ENCODE results near the gene GADD45A. TPM values are rescaled to one million over a fixed set of nuclear protein-coding genes. Genes with fewer than 3 reads are reported as not detected.

Gene GADD45A
- total RNA-seq, 1 donor from 2014 or later: 16.4 TPM

DNA sequence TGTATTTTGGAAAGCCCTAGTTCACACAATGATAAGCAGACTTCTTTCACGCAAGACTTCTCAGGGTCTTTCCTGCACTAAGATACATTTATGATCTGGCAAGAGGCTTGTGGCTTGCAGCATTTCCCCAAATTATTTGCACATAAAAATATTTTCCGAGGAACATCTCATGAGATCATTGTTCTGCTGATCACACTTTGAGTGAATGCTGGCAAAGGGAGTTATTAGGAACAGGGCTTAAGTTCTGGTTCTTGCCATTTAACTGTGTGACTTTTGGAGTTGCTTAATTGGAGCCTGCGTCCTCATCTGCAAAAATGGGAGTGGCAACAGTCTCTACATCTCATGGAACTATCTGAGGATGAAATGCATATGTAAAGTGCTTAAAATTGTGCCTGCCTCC lies 50.2 kb downstream of the GADD45A start:
- Histone ChIP-seq H3K4me3 (no peak overlapping the region), H3K4me1 (peaks cover 39% of the 10 kb centered on the region), H3K27me3 (no peaks in the 10 kb centered on the region), H3K36me3 (no peaks in the 10 kb centered on the region), H3K9me3 (no peaks in the 10 kb centered on the region), H3K27ac (peak overlapping the region; percentile 69)
- DNase-seq: no peak
- intact Hi-C loops (cut with DNase I): no loop called here
- ATAC-seq: no peak
- TF ChIP-seq, protein P1, sequence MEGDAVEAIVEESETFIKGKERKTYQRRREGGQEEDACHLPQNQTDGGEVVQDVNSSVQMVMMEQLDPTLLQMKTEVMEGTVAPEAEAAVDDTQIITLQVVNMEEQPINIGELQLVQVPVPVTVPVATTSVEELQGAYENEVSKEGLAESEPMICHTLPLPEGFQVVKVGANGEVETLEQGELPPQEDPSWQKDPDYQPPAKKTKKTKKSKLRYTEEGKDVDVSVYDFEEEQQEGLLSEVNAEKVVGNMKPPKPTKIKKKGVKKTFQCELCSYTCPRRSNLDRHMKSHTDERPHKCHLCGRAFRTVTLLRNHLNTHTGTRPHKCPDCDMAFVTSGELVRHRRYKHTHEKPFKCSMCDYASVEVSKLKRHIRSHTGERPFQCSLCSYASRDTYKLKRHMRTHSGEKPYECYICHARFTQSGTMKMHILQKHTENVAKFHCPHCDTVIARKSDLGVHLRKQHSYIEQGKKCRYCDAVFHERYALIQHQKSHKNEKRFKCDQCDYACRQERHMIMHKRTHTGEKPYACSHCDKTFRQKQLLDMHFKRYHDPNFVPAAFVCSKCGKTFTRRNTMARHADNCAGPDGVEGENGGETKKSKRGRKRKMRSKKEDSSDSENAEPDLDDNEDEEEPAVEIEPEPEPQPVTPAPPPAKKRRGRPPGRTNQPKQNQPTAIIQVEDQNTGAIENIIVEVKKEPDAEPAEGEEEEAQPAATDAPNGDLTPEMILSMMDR (IDR thresholded peaks at IDR 0.05): no peak

DNA sequence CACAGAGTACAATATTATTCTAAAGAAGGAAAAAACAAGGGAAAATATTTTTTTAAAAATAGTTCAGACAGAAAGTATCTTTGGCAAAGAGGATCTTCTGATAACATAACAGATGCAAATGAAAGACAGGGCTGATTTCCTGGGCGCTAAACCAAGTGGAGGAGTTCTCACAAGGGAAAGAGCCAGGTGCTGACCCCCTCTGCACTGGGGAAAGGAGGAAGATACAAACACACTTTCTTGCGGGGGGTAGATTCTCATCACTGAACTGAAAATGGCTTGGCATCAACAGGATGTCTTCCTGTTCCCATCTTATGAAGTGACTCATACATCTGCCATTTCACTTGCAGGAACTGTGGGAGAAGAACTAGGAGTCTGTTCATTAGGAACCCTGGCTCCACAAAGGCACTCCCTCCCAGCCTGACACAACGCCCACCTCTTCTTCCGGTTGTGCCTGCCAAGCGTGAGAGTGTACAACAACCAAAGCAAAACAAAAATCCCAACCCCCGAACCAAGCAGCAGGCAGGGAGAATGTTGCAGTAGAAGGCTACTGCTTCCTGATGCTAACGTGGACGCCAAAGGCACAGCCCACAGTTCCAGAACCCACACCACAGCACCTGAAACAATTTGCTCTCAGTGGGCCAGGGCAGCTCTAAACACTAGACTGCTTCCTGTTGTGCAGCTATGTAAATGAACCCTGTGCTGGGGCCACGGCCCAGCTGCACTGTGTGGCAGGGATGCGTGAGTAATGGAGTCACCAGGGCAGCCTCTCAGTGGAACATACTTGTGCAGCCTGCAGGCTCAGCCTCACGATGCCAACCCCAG lies 51.0 kb downstream of the GADD45A start:
- intact Hi-C loops (cut with DNase I): no loop called here
- ATAC-seq (peak; percentile 75), DNase-seq (peak; percentile 67)
- Histone ChIP-seq H3K36me3 (no peaks in the 10 kb centered on the region), H3K27me3 (no peaks in the 10 kb centered on the region), H3K9me3 (no peaks in the 10 kb centered on the region), H3K4me3 (no peak overlapping the region), H3K4me1 (peaks cover 39% of the 10 kb centered on the region), H3K27ac (peak overlapping the region; percentile 69)
- TF ChIP-seq, protein P1 (IDR thresholded peaks at IDR 0.05): no peak

DNA sequence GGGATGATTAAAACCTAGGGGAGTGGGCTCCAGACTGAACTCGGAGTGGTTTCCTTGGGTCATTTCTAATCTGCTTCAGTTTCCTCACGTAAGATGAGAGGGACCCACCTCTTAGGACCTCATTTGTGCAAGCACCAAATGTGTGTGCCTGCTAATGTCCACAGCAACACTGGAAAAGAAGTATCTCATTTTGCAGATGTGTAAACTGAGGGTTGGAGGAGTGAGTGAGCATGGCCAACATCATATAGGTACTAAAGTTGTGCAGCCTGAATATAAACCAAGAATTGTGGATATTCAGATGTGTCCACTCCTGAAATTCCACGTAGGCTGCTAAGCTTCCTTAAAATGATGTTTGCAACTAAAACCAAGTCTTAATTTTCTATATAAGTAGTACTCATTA lies 51.7 kb downstream of the GADD45A start:
- TF ChIP-seq, protein P1 (IDR thresholded peaks at IDR 0.05): no peak
- H3K27ac ChIP-seq: peak overlapping the region; percentile 69
- no peaks in the 10 kb centered on the region for H3K27me3 ChIP-seq
- H3K9me3 ChIP-seq: no peaks in the 10 kb centered on the region
- H3K36me3 ChIP-seq: no peaks in the 10 kb centered on the region
- intact Hi-C loops (cut with DNase I): no loop called here
- ATAC-seq (no peak), DNase-seq (no peak)
- H3K4me3 ChIP-seq: no peak overlapping the region
- peaks cover 39% of the 10 kb centered on the region for H3K4me1 ChIP-seq

DNA sequence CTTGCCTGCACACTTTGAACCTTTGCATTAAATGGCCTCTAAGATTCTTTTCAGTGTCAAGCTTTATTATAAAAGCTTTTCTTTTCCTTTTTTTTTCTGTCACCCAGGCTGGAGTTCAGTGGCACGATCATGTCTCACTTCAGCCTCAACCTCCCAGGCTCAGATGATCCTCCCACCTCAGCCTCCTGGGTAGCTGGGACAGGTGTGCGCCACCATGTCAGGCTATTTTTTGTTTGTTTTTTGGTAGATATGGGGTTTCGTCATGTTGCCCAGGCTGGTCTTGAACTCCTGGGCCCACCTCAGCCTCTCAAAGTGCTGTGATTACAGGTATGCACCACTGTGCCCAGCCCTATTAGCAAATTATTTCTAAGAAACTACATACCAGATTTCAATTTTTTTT lies 52.9 kb downstream of the GADD45A start:
- DNase-seq (no peak), ATAC-seq (no peak)
- Histone ChIP-seq H3K27ac (no peak overlapping the region), H3K36me3 (no peaks in the 10 kb centered on the region), H3K4me3 (no peak overlapping the region), H3K9me3 (no peaks in the 10 kb centered on the region), H3K4me1 (peaks cover 36% of the 10 kb centered on the region), H3K27me3 (no peaks in the 10 kb centered on the region)
- intact Hi-C loops (cut with DNase I): no loop called here
- TF ChIP-seq, protein P1 (IDR thresholded peaks at IDR 0.05): no peak

Other genes starting within 250 kb of the GADD45A start
- 59.8 TPM for gene GNG12, start 148.3 kb downstream of the GADD45A start, total RNA-seq